CD14-positive monocyte (primary cell): ENCODE results near the gene HDGF. TPM values are rescaled to one million over a fixed set of nuclear protein-coding genes. Genes with fewer than 3 reads are reported as not detected.

Experiments
- DNase-seq, 3 donors: peaks; one replicate each; pipeline ENCODE4 v3.0.0-alpha.2; 2011 to 2022
- H2AFZ ChIP-seq: 2 replicates; pipeline ENCODE4 v1.6.0; 2012; ENCODE audit warnings: mild to moderate bottlenecking, low read depth, low read length, inconsistent platforms; ENCODE audit not compliant: insufficient read depth, poor library complexity, severe bottlenecking
- H3K27ac ChIP-seq, 2 donors: 1 replicate in 1 of 2; 2 replicates in 1 of 2; pipeline ENCODE4 v1.5.1; 2012 to 2013; ENCODE audit warnings: low read length in 2 of 2, control low read depth in 1 of 2, inconsistent platforms in 1 of 2, low read depth in 1 of 2, mild to moderate bottlenecking in 1 of 2
- H3K27me3 ChIP-seq, 2 donors: one replicate each; pipeline versions ENCODE4 v1.6.0 to v1.6.1; 2011 to 2013; ENCODE audit warnings: low read length in 2 of 2; ENCODE audit not compliant: control insufficient read depth in 2 of 2, insufficient read depth in 2 of 2
- H3K36me3 ChIP-seq, 2 donors: replicated peaks in 1 of 2; 1 replicate in 1 of 2; 2 replicates in 1 of 2; pipeline versions ENCODE4 v1.5.1 to v1.6.1; 2012 to 2013; ENCODE audit warnings: low read length in 2 of 2, control low read depth in 1 of 2, inconsistent platforms in 1 of 2, mild to moderate bottlenecking in 1 of 2; ENCODE audit not compliant: insufficient read depth in 2 of 2, control insufficient read depth in 1 of 2
- H3K4me1 ChIP-seq, 2 donors: 1 replicate in 1 of 2; 2 replicates in 1 of 2; pipeline versions ENCODE4 v1.5.1 to v1.6.1; 2012 to 2013; ENCODE audit warnings: low read length in 2 of 2, control low read depth in 1 of 2, inconsistent platforms in 1 of 2, mild to moderate bottlenecking in 1 of 2, moderate library complexity in 1 of 2; ENCODE audit not compliant: insufficient read depth in 2 of 2, control insufficient read depth in 1 of 2
- H3K4me2 ChIP-seq: replicated peaks from 2 replicates; pipeline ENCODE3; 2012; ENCODE audit warnings: low read length, moderate library complexity, mild to moderate bottlenecking; ENCODE audit not compliant: poor library complexity, severe bottlenecking; ENCODE audit errors: extremely low read depth
- H3K4me3 ChIP-seq, 3 experiments: fragments of 200-600 bp in 1 of 3; sonication (generic) in 1 of 3; replicated peaks in 1 of 3; 1 replicate in 2 of 3; 2 replicates in 1 of 3; pipeline ENCODE4 v1.5.1; 2011 to 2013; ENCODE audit warnings: low read length in 3 of 3, mild to moderate bottlenecking in 3 of 3, control low read depth in 2 of 3, low read depth in 2 of 3, inconsistent platforms in 1 of 3, moderate library complexity in 1 of 3
- H3K79me2 ChIP-seq: 2 replicates; pipeline ENCODE4 v1.6.0; 2012; ENCODE audit warnings: mild to moderate bottlenecking, control low read depth, inconsistent platforms, low read length, moderate library complexity; ENCODE audit not compliant: insufficient read depth
- H3K9ac ChIP-seq: 2 replicates; pipeline ENCODE4 v1.6.0; 2017; ENCODE audit warnings: low read length, mild to moderate bottlenecking; ENCODE audit not compliant: insufficient read depth, poor library complexity, severe bottlenecking
- H3K9me3 ChIP-seq, 2 donors: replicated peaks in 1 of 2; 1 replicate in 1 of 2; 2 replicates in 1 of 2; pipeline versions ENCODE4 v1.5.1 to v1.6.1; 2012 to 2013; ENCODE audit warnings: low read length in 2 of 2, control low read depth in 1 of 2; ENCODE audit not compliant: control insufficient read depth in 1 of 2, insufficient read depth in 1 of 2
- H4K20me1 ChIP-seq: 2 replicates; pipeline ENCODE4 v1.6.0; 2012; ENCODE audit warnings: mild to moderate bottlenecking, low read length, control low read depth, moderate library complexity; ENCODE audit not compliant: insufficient read depth
- H3K27ac Mint-ChIP-seq, 7 donors: one replicate each; pipeline ENCODE4 v1.8.0; 2020; ENCODE audit warnings: mild to moderate bottlenecking in 7 of 7, mixed read lengths in 7 of 7, moderate library complexity in 6 of 7, inconsistent platforms in 2 of 7
- H3K27me3 Mint-ChIP-seq, 3 donors: one replicate each; pipeline ENCODE4 v1.8.0; 2021 to 2022; ENCODE audit warnings: low read depth in 3 of 3, mild to moderate bottlenecking in 3 of 3, mixed read lengths in 3 of 3, moderate library complexity in 3 of 3, inconsistent platforms in 1 of 3
- H3K36me3 Mint-ChIP-seq, 2 donors: one replicate each; pipeline ENCODE4 v1.8.0; 2020; ENCODE audit warnings: mixed read lengths in 2 of 2, inconsistent platforms in 1 of 2, mild to moderate bottlenecking in 1 of 2
- H3K4me1 Mint-ChIP-seq: one replicate; pipeline ENCODE4 v1.8.0; 2020; ENCODE audit warnings: mild to moderate bottlenecking, mixed read lengths
- H3K4me3 Mint-ChIP-seq, 2 donors: one replicate each; pipeline ENCODE4 v1.8.0; 2020; ENCODE audit warnings: mild to moderate bottlenecking in 2 of 2, mixed read lengths in 2 of 2, moderate library complexity in 1 of 2
- H3K9me3 Mint-ChIP-seq, 7 donors: one replicate each; pipeline ENCODE4 v1.8.0; 2020 to 2022; ENCODE audit warnings: mixed read lengths in 7 of 7, mild to moderate bottlenecking in 6 of 7, moderate library complexity in 6 of 7, inconsistent platforms in 2 of 7
- CTCF ChIP-seq: fragments of 200-600 bp; IDR thresholded peaks from one replicate; pipeline ENCODE4 v1.8.0; 2022; ENCODE audit warnings: antibody characterized with exemption, mild to moderate bottlenecking
- WGBS: methylation state at CpG from one replicate; pipeline ENCODE4 v1.1.5; 2013; ENCODE audit warnings: missing lambda C conversion rate; ENCODE audit not compliant: insufficient coverage; 5-methylcytosine and 5-hydroxymethylcytosine counted together
- intact Hi-C, 2 donors: fragments of 100-400 bp; cut with micrococcal nuclease; formaldehyde crosslinking; loops; one replicate each; pipeline versions ENCODE4 v1.15.0 to v1.15.1; 2023
- polyA plus RNA-seq, 3 donors: library from polyadenylated mRNA; depleted of rRNA in 1 of 3; unstranded in 2 of 3; stranded (reverse) in 1 of 3; fragments of 300-500 nt in 2 of 3; fragments of >200 nt in 1 of 3; fragmentation: Illumina TruSeq in 2 of 3; gene quantifications; 1 replicate in 2 of 3; 2 replicates in 1 of 3; pipeline ENCODE4 v1.2.3, GENCODE V29; 2012 to 2021

HDGF gene
- polyA plus RNA-seq, 3 donors: 23.9 to 92.4 (median 49.9) TPM

- Mint-ChIP-seq H3K27me3 (no peaks in the 10 kb centered on the region), H3K36me3 (peaks cover 53 to 66% of the 10 kb centered on the region in 2 donors), H3K27ac (peak overlapping the region in 1 of 7 donors; percentile 31), H3K4me1 (peaks cover 7% of the 10 kb centered on the region), H3K4me3 (no peak overlapping the region), H3K9me3 (peaks cover 0 to 3% (median 0%) of the 10 kb centered on the region in 7 donors)
- H3K36me3 ChIP-seq: peaks cover 46 to 69% of the 10 kb centered on the region in 2 donors
- H3K27ac ChIP-seq: peak overlapping the region in 1 of 2 donors; percentile 16
- intact Hi-C loops: no loop called here
- peaks cover 76% of the 10 kb centered on the region for H4K20me1 ChIP-seq
- H3K27me3 ChIP-seq: no peaks in the 10 kb centered on the region
- H3K4me1 ChIP-seq: no peaks in the 10 kb centered on the region
- H3K9me3 ChIP-seq: no peaks in the 10 kb centered on the region
- no peak for TF ChIP-seq CTCF
- no peak for DNase-seq
- H3K4me3 ChIP-seq: no peak overlapping the region
- H3K9ac ChIP-seq: no peak overlapping the region
- H3K4me2 ChIP-seq: no peak overlapping the region
- H3K79me2 ChIP-seq: peaks cover 55% of the 10 kb centered on the region
- H2AFZ ChIP-seq: no peak overlapping the region
These were observed 30.2 kb upstream of the HDGF start for GRCh38 chr1:156781585-156782186.

- Histone ChIP-seq H3K36me3 (peaks cover 18 to 51% of the 10 kb centered on the region in 2 donors), H3K9me3 (no peaks in the 10 kb centered on the region), H3K4me3 (no peak overlapping the region), H3K9ac (no peak overlapping the region), H3K4me1 (no peaks in the 10 kb centered on the region), H3K4me2 (no peak overlapping the region), H3K27ac (no peak overlapping the region), H3K27me3 (no peaks in the 10 kb centered on the region), H2AFZ (no peak overlapping the region), H4K20me1 (peaks cover 90% of the 10 kb centered on the region), H3K79me2 (peaks cover 88% of the 10 kb centered on the region)
- Mint-ChIP-seq H3K4me3 (no peak overlapping the region), H3K4me1 (peaks cover 11% of the 10 kb centered on the region), H3K27me3 (no peaks in the 10 kb centered on the region), H3K36me3 (peaks cover 37 to 40% of the 10 kb centered on the region in 2 donors), H3K9me3 (peaks cover 0 to 3% (median 0%) of the 10 kb centered on the region in 7 donors), H3K27ac (peak overlapping the region in 1 of 7 donors; percentile 59)
- DNase-seq: no peak
- no peak for TF ChIP-seq CTCF
- 80% methylated on average over 1 of the region's 1 CpG for WGBS
- intact Hi-C loops: no loop called here
These were observed 26.1 kb upstream of the HDGF start for GRCh38 chr1:156777573-156777972.
